GM12874 (cell line): ENCODE data around the gene MTHFD1L.

Source experiments
- CTCF ChIP-seq: IDR thresholded peaks from 2 replicates; pipeline ENCODE4 v1.5.1; 2011; ENCODE audit warnings: low read depth, mild to moderate bottlenecking, control low read depth, low read length, moderate library complexity; ENCODE audit not compliant: insufficient read depth

The MTHFD1L gene

GRCh38 chr6:151107897-151108427, 242.5 kb downstream of the MTHFD1L start:
- TF ChIP-seq CTCF, result no peak

- TF ChIP-seq CTCF, result no peak
Measured at GRCh38 chr6:151108548-151108947, 243.0 kb downstream of the MTHFD1L start.

GRCh38 chr6:151109361-151109760, 243.9 kb downstream of the MTHFD1L start:
- TF ChIP-seq CTCF, result no peak

GRCh38 chr6:151109869-151110575, 244.5 kb downstream of the MTHFD1L start:
- TF ChIP-seq CTCF, result no peak

- TF ChIP-seq CTCF, result no peak
Measured at GRCh38 chr6:151110576-151110905, 245.0 kb downstream of the MTHFD1L start.

- no peak for TF ChIP-seq CTCF
Measured at GRCh38 chr6:151111670-151112069, 246.2 kb downstream of the MTHFD1L start.

GRCh38 chr6:151112130-151112529, 246.6 kb downstream of the MTHFD1L start:
- no peak for TF ChIP-seq CTCF
